GM12872 (cell line): ENCODE measurements around the gene RNF187.
A peak's percentile ranks its signal among the peaks of the same experiment; 100 is the strongest.

Source experiments
- CTCF ChIP-seq: IDR thresholded peaks from 3 replicates; pipeline ENCODE4 v1.5.1; 2011; ENCODE audit warnings: low read depth, mild to moderate bottlenecking, low read length, moderate library complexity; ENCODE audit not compliant: insufficient read depth

The RNF187 gene

DNA sequence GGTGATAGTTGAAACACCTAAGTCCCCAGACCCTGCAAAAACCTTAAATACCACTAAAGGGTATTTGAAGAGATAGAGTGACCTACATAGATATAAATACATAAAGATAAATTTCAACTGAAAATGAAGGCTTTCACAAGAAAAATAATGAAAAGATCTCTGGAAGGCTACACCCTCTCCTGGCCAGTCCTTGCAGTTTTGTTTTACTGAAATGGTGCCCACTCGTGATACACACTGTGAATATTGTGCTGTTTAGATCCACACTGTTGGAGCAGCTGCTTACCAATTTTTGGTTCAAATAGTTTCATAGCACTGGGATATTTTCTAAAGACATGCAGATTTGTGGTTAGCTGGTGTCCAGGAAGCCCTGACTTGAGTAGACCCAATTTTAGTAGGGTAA, 31.5 kb upstream of the RNF187 start:
- TF ChIP-seq CTCF = 0 out of 3 replicates have a peak, but pooled peaks have one; percentile 17

GRCh38 chr1:228456252-228457016, 30.7 kb upstream of the RNF187 start:
- TF ChIP-seq CTCF = no peak

- no peak for TF ChIP-seq CTCF
Observed at GRCh38 chr1:228457017-228457395, 30.2 kb upstream of the RNF187 start.

DNA sequence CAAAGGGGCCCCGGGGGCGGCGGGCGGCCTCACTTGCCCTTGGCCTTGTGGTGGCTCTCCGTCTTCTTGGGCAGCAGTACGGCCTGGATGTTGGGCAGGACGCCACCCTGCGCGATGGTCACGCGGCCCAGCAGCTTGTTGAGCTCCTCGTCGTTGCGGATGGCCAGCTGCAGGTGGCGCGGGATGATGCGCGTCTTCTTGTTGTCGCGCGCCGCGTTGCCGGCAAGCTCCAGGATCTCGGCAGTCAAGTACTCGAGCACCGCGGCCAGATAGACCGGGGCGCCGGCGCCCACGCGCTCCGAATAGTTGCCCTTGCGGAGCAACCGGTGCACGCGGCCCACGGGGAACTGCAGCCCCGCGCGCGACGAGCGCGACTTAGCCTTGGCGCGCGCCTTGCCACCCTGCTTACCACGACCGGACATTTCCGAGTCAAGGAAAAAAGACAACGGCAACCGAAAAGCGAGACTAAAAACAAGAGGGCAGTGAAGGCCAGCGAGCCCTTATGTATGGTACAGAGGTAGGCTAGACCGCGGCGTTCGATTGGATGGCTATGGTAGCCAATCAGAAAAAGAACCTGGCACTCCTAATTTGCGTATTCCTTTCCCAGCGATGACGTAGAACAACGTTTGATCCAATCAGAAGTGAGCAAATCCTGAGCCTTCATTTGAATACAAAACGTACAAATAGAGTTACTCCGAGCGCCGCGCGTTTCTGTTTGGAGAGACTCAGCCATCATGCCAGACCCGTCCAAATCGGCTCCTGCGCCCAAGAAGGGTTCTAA, 29.6 kb upstream of the RNF187 start:
- TF ChIP-seq CTCF = peak; percentile 33; the same call in 2 of the 3 replicates

DNA sequence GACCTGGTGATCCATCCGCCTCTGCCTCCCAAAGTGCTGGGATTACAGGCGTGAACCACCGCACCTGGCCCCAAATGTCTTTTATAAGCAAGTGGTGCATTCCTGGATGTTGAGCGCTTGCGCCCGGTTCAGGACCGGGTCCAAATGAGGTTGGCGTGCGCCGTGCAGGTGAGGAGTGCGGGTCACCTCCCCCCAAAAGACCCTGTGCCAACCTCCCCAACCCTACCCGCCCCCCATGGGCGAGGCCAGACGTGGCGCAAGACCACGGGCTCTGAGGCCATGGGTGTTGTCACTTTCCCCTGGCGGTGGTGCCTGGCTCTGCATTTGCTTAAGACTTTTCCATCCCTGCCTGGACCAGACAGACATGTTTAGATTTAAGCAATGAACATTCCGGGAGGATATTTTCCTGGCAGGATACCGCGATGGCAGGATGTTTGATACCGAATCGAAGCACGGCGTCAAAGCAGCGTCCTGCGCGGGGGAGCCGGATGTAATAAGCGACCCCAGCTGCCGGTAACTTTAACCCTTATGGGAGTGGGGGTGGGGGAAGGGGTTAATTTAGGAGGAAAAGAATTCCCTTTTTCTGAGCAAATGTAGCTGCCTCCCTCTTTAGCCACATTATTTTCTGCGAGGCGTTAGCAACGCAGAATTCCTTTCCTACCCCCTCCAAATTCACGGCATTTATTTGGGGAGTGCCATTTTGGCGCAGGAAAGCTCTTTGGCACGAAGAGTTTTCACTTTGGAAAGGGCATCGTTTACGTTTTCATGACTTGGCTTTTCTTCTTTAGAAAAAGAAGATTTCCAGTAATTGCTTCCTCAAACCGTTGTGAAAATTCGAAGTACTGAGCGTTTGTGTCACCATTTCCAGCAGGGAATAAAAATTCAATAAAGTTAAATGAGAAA, 27.8 kb upstream of the RNF187 start:
- TF ChIP-seq CTCF = peak; percentile 81

DNA sequence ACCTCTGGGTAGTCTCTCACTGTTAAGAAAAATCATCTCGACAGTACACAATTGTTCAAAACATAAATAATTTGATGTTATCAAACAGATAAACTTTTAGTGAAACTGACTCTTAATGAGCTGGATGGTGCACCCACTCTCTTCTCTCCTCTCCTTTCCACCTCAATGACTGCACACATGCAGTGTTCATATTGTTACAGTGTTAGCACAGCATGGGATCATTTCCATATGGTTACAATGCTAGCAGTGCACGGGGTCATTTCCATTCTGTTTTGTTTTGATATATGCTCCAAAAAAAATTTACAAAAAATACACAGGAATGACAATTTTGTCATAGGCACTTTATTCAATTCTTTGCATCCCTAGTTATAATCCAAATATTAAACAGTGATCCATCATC, 26.4 kb upstream of the RNF187 start:
- no peak for TF ChIP-seq CTCF

DNA sequence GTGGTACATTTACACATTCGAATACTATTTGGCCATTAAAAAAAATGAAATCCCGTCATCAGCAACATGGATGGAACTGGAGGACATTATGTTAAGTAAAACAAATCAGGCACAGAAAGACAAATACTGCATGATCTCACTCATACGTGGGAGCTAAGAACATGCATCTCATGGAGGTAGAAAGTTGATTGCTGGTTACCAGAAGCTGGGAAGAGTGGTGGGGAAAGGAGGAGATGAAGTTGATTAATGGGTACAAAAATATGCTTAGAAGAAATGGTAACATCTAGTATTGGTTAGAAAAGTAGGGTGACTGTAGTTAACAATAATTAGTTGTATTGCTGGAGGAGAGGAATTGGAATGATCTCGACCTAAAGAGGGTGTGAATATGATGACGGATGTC, 24.6 kb upstream of the RNF187 start:
- no peak for TF ChIP-seq CTCF
